Duodenal mucosa (tissue), 2 donors: ENCODE results near the gene NDUFAF8.

Experiments
- H3K27ac ChIP-seq: one replicate; pipeline ENCODE4 v1.7.0; 2013; ENCODE audit warnings: low read depth, low read length
- H3K27me3 ChIP-seq, 2 donors: one replicate each; pipeline ENCODE4 v1.7.0; 2013; ENCODE audit warnings: low read length in 2 of 2, control low read depth in 1 of 2; ENCODE audit not compliant: insufficient read depth in 2 of 2, control insufficient read depth in 1 of 2
- H3K36me3 ChIP-seq, 2 donors: one replicate each; pipeline ENCODE4 v1.7.0; 2013; ENCODE audit warnings: low read length in 2 of 2, control low read depth in 1 of 2; ENCODE audit not compliant: insufficient read depth in 2 of 2, control insufficient read depth in 1 of 2
- H3K4me1 ChIP-seq, 2 donors: one replicate each; pipeline ENCODE4 v1.7.0; 2013; ENCODE audit warnings: low read length in 2 of 2, control low read depth in 1 of 2; ENCODE audit not compliant: insufficient read depth in 2 of 2, control insufficient read depth in 1 of 2
- H3K4me3 ChIP-seq, 2 donors: one replicate each; pipeline ENCODE4 v1.7.0; 2013; ENCODE audit warnings: low read length in 2 of 2, low read depth in 1 of 2
- H3K9ac ChIP-seq, 2 donors: one replicate each; pipeline ENCODE4 v1.7.0; 2013; ENCODE audit warnings: low read length in 2 of 2, low read depth in 1 of 2
- H3K9me3 ChIP-seq, 2 donors: one replicate each; pipeline ENCODE4 v1.7.0; 2013; ENCODE audit warnings: low read length in 2 of 2, control low read depth in 1 of 2; ENCODE audit not compliant: control insufficient read depth in 1 of 2

The NDUFAF8 gene

DNA sequence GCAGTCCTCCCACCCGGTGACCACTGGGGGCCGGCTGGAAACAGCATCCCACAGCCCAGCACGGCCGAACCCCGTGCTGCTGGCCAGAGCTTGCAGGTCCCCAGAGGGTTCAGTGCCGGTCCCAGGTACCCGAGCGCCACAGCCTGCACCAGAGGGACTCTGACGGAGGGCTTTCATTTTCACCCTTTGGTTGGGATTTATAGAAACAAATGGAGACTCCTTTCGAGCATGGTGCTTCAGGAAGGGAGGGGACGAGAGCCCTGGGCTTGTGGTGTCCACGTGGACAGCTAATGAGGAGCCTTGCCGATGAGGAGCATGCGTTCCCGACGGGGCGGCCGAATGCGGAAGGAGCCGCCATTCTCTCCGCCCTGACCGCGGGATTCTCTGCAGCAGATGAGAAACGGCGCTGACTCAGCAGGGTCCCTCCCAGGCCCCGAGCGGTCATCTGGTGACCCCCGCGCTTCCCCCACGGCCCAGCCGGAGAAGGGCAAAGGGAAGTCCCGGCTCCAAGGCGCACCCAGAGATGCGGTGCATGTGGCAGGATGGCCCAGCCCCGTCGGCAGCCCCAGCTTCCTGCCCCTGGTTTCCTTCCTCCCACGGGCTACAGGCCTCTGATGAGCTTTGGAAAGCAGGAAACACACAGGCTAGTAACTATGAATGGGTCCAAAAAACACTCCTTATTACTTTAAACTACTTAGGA, 46.2 kb downstream of the NDUFAF8 start:
- H3K27ac ChIP-seq, result peak overlapping the region; percentile 36
- H3K36me3 ChIP-seq, result peaks cover 15 to 67% of the 10 kb centered on the region in 2 donors
- peak overlapping the region; percentile 19 to 55 for H3K4me3 ChIP-seq
- no peaks in the 10 kb centered on the region for H3K9me3 ChIP-seq
- H3K4me1 ChIP-seq, result peaks cover 5 to 11% of the 10 kb centered on the region in 2 donors
- H3K27me3 ChIP-seq, result no peaks in the 10 kb centered on the region
- H3K9ac ChIP-seq, result peak overlapping the region; percentile 1 to 18

DNA sequence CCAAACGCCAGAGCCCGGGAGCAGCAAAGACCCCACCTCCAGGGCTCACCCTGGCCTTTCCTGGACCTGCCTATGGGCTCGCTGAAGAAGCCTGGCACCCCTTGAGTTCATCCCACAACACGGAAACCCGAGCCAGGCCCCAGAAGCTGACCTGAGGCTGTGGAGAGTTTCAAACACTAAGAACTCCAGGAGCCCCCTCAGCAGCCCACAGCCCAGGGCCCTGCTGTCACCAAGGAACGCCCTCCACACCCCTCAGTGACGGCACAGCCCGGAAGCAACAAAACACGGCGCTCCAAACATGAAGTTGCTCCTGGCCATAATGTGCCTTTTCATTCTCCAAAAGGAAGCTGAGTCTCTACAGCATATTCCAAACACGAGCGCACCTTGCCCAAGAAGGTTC, 46.8 kb downstream of the NDUFAF8 start:
- peak overlapping the region; percentile 1 to 18 for H3K9ac ChIP-seq
- H3K27ac ChIP-seq, result peak overlapping the region; percentile 36
- no peaks in the 10 kb centered on the region for H3K27me3 ChIP-seq
- peak overlapping the region; percentile 19 to 55 for H3K4me3 ChIP-seq
- peaks cover 5 to 11% of the 10 kb centered on the region in 2 donors for H3K4me1 ChIP-seq
- H3K9me3 ChIP-seq, result no peaks in the 10 kb centered on the region
- H3K36me3 ChIP-seq, result peaks cover 13 to 67% of the 10 kb centered on the region in 2 donors

- Histone ChIP-seq H3K27ac (peak overlapping the region; percentile 36), H3K9ac (no peak overlapping the region), H3K4me3 (no peak overlapping the region), H3K27me3 (no peaks in the 10 kb centered on the region), H3K4me1 (peaks cover 5 to 17% of the 10 kb centered on the region in 2 donors), H3K9me3 (no peaks in the 10 kb centered on the region), H3K36me3 (peaks cover 13 to 64% of the 10 kb centered on the region in 2 donors)
These were observed 47.5 kb downstream of the NDUFAF8 start for GRCh38 chr17:81286491-81287145.

- H3K36me3 ChIP-seq, result peaks cover 13 to 59% of the 10 kb centered on the region in 2 donors
These were observed 48.0 kb downstream of the NDUFAF8 start for GRCh38 chr17:81287152-81287551.

GRCh38 chr17:81287741-81288430, 48.8 kb downstream of the NDUFAF8 start:
- peaks cover 9 to 27% of the 10 kb centered on the region in 2 donors for H3K4me1 ChIP-seq
- H3K4me3 ChIP-seq, result no peak overlapping the region
- H3K36me3 ChIP-seq, result peaks cover 7 to 52% of the 10 kb centered on the region in 2 donors
- no peaks in the 10 kb centered on the region for H3K9me3 ChIP-seq
- H3K27me3 ChIP-seq, result no peaks in the 10 kb centered on the region
- no peak overlapping the region for H3K27ac ChIP-seq
- H3K9ac ChIP-seq, result no peak overlapping the region

More at GRCh38 chr17:81287152-81287551, 48.0 kb downstream of the NDUFAF8 start:
- Histone ChIP-seq H3K27ac (no peak overlapping the region), H3K4me3 (no peak overlapping the region), H3K4me1 (peaks cover 5 to 22% of the 10 kb centered on the region in 2 donors), H3K9ac (no peak overlapping the region), H3K9me3 (no peaks in the 10 kb centered on the region), H3K27me3 (no peaks in the 10 kb centered on the region)

GRCh38 chr17:81288715-81289114, 49.6 kb downstream of the NDUFAF8 start:
- Histone ChIP-seq H3K9me3 (no peaks in the 10 kb centered on the region), H3K36me3 (peaks cover 6 to 46% of the 10 kb centered on the region in 2 donors), H3K27me3 (no peaks in the 10 kb centered on the region), H3K4me1 (peaks cover 12 to 28% of the 10 kb centered on the region in 2 donors), H3K4me3 (no peak overlapping the region), H3K9ac (no peak overlapping the region), H3K27ac (no peak overlapping the region)

DNA sequence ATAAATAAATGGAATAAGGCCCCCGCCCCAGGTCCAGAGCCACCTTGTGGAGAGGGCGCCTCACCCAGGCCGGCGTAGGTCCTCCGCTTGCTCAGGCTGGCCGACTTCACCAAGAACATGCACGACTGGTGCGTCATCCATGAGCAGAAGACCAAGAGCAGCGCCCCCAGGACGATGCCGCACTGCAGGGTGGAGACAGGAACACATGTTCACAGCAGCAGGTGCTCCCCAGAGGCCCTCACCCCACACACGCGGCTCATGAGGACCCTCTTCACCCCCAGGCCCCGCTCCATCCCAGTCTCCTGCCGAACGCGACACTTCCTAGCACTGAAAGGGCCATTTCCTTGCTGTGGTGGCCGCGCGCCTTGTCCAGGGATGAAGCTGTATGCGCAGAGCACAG, 50.5 kb downstream of the NDUFAF8 start:
- H3K36me3 ChIP-seq, result peaks cover 6 to 43% of the 10 kb centered on the region in 2 donors
- H3K27me3 ChIP-seq, result no peaks in the 10 kb centered on the region
- no peak overlapping the region for H3K27ac ChIP-seq
- H3K9ac ChIP-seq, result no peak overlapping the region
- H3K4me3 ChIP-seq, result no peak overlapping the region
- peaks cover 14 to 35% of the 10 kb centered on the region in 2 donors for H3K4me1 ChIP-seq
- no peaks in the 10 kb centered on the region for H3K9me3 ChIP-seq

- Histone ChIP-seq H3K27me3 (no peaks in the 10 kb centered on the region), H3K36me3 (peaks cover 6 to 41% of the 10 kb centered on the region in 2 donors), H3K9me3 (no peaks in the 10 kb centered on the region), H3K4me3 (no peak overlapping the region), H3K9ac (no peak overlapping the region), H3K4me1 (peaks cover 14 to 32% of the 10 kb centered on the region in 2 donors), H3K27ac (no peak overlapping the region)
These were observed 51.1 kb downstream of the NDUFAF8 start for GRCh38 chr17:81290230-81290629.
